HG03135 (cell line): ENCODE results near the gene RAET1L.
"Not testable (repeated sequence)": the region's sequence is repeated elsewhere in the genome, so short reads cannot be mapped to it uniquely, and the experiment has no call there.

ENCODE experiments used
- ATAC-seq: cut with Tn5 transposase; IDR thresholded peaks from one replicate; pipeline ENCODE4 v1.9.1; 2021; ENCODE audit warnings: mild to moderate bottlenecking, moderate library complexity; ENCODE audit not compliant: unreplicated experiment

Gene RAET1L

DNA sequence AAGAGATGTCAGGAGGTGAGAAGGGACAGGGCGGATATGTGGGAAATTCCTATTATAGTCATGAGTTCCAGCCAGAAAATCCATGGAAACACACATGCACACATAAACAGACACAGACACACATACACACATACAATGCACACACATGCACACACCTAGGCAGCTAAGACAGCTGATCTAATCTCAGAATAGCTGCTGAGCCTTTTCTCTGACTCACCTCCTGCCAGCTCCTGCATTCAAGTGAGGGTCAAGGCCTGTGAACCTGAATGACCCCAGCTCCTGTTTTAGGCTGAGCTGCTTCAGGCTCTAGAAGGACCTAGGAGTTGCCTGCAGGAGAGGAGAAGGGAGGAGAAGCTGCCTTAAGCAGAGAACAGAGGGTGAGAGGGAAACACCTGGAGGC lies 21.6 kb upstream of the RAET1L start:
- ATAC-seq, result no peak

- no peak for ATAC-seq
These were observed 19.4 kb upstream of the RAET1L start for GRCh38 chr6:150044621-150045145.

GRCh38 chr6:150043501-150044412 lies 18.4 kb upstream of the RAET1L start:
- no peak for ATAC-seq

DNA sequence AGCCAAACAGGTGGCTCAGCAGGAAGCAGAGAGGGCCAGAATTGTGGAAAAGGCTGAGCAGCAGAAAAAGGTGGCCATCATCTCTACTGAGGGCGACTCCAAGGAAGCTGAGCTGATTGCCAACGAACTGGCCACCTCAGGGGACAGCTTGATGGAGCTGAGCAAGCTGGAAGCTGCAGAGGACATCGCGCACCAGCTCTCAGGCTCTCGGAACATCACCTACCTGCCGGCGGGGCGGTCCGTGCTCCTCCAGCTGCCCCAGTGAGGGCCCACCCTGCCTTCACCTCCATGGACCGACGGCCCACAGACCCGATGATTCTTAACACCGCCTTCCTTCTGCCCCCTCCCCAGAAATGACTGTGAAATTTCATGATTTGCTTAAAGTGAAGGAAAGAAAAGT lies 17.8 kb upstream of the RAET1L start:
- no peak for ATAC-seq

DNA sequence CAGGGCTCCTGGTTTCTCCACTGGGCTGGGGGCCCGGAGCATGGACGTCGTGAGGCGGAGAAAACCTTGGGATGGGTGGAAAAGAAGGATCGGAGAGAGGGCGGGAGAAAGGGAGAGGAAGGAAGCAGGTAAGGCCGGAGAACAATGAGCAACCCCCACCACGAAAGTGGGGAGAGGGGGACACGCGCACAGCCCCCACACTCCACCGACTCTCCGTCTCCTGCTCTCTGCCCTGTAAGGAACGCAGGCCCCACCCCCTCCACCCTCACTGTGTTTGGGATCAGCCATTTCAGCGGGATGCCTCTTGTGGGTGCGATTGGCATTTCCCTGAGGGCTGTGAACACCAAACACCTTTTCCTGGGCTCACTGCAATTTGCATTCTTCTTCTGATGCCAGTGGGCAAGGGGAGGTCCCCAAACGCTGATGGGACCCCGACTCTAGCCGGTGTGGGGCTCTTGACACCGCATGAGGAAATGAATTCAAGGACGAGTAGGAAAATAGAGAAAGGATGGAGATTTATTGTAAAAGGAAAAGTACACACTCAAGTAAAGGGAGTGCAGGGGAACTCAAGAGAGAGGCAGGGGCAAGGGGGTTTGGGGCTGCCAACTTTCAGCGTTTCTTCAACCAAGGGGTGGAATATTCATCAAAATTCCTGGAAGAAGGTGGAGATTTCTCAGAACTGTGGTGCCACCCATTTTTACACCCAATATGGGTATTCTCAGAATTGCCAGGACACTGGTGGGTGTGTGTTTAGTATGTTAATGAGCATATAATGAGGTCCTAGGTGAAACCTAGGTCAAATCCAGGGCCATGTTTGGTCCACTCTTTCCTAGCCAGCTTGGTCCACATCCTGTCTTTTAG lies 13.1 kb upstream of the RAET1L start:
- ATAC-seq, result no peak

GRCh38 chr6:150037526-150038201 lies 12.3 kb upstream of the RAET1L start:
- ATAC-seq, result no peak

- no peak for ATAC-seq
These were observed 10.7 kb upstream of the RAET1L start for GRCh38 chr6:150036081-150036480.

DNA sequence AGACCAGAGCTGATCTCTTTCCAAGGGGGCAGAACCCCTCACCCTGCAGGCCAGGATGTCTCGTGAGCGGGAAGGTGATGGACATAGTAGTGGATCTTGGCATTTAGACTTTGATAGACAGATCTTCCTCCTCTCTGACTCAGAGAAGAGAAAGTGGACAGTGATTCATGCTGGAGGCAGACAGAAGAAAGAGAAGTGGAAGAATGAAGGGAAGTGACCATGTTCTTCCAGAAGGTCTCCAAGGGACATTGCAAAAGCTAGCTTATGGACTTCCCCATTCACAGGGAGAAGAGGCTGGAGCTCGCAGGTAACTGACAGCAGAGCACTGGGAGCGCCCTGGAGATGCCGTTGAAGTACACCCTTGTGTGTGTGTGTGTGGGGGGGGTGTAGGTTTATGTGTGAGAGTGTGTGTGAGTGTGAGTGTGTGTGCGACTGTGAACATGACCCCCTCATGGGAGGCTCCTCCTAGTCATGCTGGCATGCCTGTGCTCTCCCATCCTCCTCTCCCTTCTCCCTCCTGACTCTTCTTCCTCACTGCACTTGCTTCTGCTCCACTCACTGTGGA lies 8.0 kb upstream of the RAET1L start:
- no peak for ATAC-seq

DNA sequence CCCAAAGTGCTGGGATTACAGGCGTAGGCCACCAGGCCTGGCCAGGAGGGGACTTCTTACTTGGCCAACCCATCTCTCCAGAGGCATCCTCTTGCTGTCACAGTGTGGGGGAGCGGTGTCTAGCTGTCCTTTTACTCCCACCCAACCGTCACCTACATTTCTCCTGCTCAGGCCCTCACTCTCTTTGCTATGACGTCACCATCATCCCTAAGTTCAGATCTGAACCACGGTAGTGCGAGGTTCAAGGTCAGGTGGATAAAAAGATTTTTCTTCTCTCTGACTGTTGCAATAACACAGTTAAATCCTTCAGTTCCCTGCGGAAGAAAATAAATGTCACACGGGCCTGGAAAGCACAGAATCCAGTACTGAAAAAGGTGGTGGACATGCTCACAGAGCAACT lies 7.3 kb upstream of the RAET1L start:
- ATAC-seq, result no peak

DNA sequence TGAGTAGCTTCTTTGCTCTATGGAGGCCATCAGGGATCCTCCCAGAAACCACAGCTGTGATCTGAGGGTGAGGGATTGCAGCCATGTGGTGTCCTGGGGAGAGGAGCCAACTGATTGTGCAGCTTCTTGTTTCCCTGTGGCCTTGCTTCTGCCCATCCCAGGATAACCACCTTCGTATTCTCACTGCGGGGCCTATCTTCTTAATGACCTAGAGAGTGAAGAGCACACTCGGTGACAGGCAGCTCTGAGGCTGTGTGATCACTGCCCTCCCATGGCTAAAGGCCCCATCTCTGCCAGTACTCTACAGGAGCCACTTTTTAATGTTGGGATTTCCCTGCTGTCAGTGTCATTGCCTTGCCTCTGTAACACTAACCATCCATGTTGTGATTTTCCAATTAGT lies 5.3 kb upstream of the RAET1L start:
- no peak for ATAC-seq

GRCh38 chr6:150029749-150030148 lies 4.4 kb upstream of the RAET1L start:
- no peak for ATAC-seq

DNA sequence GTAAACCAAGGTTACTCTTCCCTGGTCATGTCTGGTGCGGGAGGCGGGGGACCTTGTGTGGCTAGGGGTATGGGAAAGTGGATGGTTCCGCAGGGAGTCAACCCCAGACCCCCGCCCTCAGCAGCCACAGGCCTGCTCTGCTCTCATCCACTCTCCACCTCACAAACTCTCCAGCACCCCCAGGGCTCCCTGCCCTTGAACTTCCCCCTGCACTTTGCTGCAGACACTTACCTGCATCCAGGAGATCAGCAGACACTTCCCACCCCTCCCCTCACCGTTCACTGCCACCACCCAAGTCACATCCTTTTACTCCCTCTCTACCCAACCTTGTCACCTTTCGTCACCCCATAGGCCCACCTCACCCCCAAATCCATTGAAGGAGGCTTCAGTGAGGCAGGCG lies 3.9 kb upstream of the RAET1L start:
- no peak for ATAC-seq

DNA sequence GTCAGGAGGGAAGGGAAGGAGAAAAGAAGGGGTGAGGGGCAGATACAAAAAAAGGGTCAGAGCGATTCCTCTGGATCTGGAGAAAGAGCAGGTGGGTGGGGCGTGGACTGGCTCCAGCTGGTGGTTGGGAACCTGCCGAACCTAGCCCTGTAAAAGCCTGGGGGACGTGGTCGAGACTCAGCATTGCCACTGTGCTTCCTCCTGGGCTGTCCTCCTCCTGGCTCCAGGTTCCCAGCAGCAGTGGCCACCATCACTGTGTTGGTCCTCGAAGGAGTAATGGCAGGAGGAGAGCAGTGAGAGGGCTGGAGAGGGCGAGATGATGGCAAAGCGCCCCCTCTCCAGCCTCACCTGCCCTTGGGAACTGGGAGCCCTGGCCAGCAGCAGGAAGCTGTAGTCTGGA lies 3.5 kb upstream of the RAET1L start:
- ATAC-seq, result no peak

GRCh38 chr6:150027806-150028565 lies 2.7 kb upstream of the RAET1L start:
- ATAC-seq, result no peak

GRCh38 chr6:150026976-150027805 lies 1.9 kb upstream of the RAET1L start:
- ATAC-seq, result no peak

DNA sequence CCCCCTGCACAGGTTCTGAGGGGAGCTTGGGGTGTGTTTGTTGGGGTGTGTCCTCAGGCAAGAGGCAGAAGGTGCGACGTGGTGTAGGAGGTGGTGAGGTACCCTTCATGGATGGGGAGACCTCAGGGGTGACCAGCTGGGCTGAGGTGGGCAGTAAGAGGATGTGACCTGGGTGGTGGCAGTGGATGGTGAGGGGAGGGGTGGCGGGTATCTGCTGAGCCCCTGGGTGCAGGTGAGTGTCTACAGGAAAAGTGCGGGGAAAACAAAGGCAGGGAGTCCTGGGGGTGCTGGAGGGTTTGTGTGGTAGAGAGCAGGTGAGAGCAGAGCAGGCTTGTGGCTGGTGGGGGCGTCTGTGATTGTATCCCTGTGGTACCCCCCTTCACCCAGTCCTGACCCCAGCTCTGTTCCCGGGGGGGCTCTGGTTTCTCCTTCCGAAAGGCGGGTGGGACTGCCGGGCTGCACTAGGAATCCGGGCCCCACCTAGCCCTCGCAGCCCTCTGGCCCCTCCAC lies 631 bp downstream of the RAET1L start:
- no peak for ATAC-seq

GRCh38 chr6:150024021-150024420 lies 1.3 kb downstream of the RAET1L start:
- ATAC-seq, result not testable (repeated sequence)

- not testable (repeated sequence) for ATAC-seq
These were observed 3.5 kb downstream of the RAET1L start for GRCh38 chr6:150021870-150022269.
